Liver (tissue), 3 donors: ENCODE data around the gene ILDR2.

Source experiments
- ATF3 ChIP-seq: IDR thresholded peaks from 2 replicates; pipeline ENCODE4 v1.6.1; 2016; ENCODE audit warnings: antibody characterized with exemption
- CTCF ChIP-seq: fragments of 150-350 bp; IDR thresholded peaks from 2 replicates; pipeline ENCODE4 v1.5.1; 2017; ENCODE audit warnings: improper control_type of control experiment, low read depth, low read length; ENCODE audit not compliant: missing input control
- GABPA ChIP-seq, 2 donors: IDR thresholded peaks in 1 of 2; conservative IDR thresholded peaks in 1 of 2; 2 replicates each; pipeline ENCODE4 v1.6.1; 2016; ENCODE audit warnings: antibody characterized with exemption in 2 of 2, mild to moderate bottlenecking in 1 of 2, moderate library complexity in 1 of 2
- HNF4G ChIP-seq: IDR thresholded peaks from 2 replicates; pipeline ENCODE4 v1.6.1; 2016; ENCODE audit warnings: antibody characterized with exemption
- JUND ChIP-seq, 2 donors: IDR thresholded peaks; 2 replicates each; pipeline ENCODE4 v1.6.1; 2016; ENCODE audit warnings: antibody characterized with exemption in 2 of 2
- MAX ChIP-seq: IDR thresholded peaks from 2 replicates; pipeline ENCODE4 v1.6.1; 2016; ENCODE audit warnings: antibody characterized with exemption
- NR2F2 ChIP-seq: IDR thresholded peaks from 2 replicates; pipeline ENCODE4 v1.6.1; 2016; ENCODE audit warnings: antibody characterized with exemption
- RAD21 ChIP-seq, 2 donors: IDR thresholded peaks; 2 replicates each; pipeline ENCODE4 v1.6.1; 2016; ENCODE audit warnings: antibody characterized with exemption in 2 of 2, mild to moderate bottlenecking in 2 of 2
- REST ChIP-seq: IDR thresholded peaks from 2 replicates; pipeline ENCODE4 v1.6.1; 2016; ENCODE audit warnings: antibody characterized with exemption, mild to moderate bottlenecking
- SP1 ChIP-seq: IDR thresholded peaks from 2 replicates; pipeline ENCODE4 v1.6.1; 2018; ENCODE audit warnings: antibody characterized with exemption, mild to moderate bottlenecking
- TAF1 ChIP-seq: conservative IDR thresholded peaks from 2 replicates; pipeline ENCODE4 v1.6.1; 2016; ENCODE audit warnings: antibody characterized with exemption, mild to moderate bottlenecking
- YY1 ChIP-seq: IDR thresholded peaks from 2 replicates; pipeline ENCODE4 v1.6.1; 2016; ENCODE audit warnings: antibody characterized with exemption, mild to moderate bottlenecking
- ZBTB33 ChIP-seq: IDR thresholded peaks from 2 replicates; pipeline ENCODE4 v1.6.1; 2016; ENCODE audit warnings: antibody characterized with exemption
- donor health status: healthy.
- donor health status: healthy.

GRCh38 chr1:166920561-166921475, 54.5 kb downstream of the ILDR2 start:
- TF ChIP-seq CTCF (no peak), ZBTB33 (no peak), YY1 (no peak), REST (no peak), ATF3 (no peak), MAX (no peak), GABPA (IDR thresholded peaks at IDR 0.05 in 1 of 2, conservative IDR thresholded peaks at IDR 0.05 in 1 of 2) (no peak), TAF1 (no peak), NR2F2 (no peak), RAD21 (IDR thresholded peaks at IDR 0.05) (no peak), SP1 (no peak), JUND (IDR thresholded peaks at IDR 0.05) (no peak), HNF4G (no peak)
